GM23338 (cell line): ENCODE data around the gene GALM.

ENCODE experiments used
- CTCF ChIP-seq, 2 experiments: fragments of 200-600 bp in 1 of 2; sonication (generic) in 1 of 2; conservative IDR thresholded peaks; 2 replicates each; pipeline versions ENCODE4 v1.5.1 to v1.6.1; 2016 to 2017; ENCODE audit warnings: antibody characterized with exemption in 2 of 2, low read depth in 2 of 2, mild to moderate bottlenecking in 2 of 2, moderate library complexity in 1 of 2
- EZH2phosphoT487 ChIP-seq: fragments of 200-600 bp; sonication (generic); IDR thresholded peaks from one replicate; pipeline ENCODE4 v1.8.1; 2018; ENCODE audit warnings: antibody characterized with exemption; ENCODE audit not compliant: unreplicated experiment
- JUNB ChIP-seq: IDR thresholded peaks from one replicate; pipeline ENCODE4 v1.6.1; 2016; ENCODE audit warnings: antibody characterized with exemption; ENCODE audit not compliant: unreplicated experiment
- NANOG ChIP-seq: IDR thresholded peaks from 2 replicates; pipeline ENCODE4 v1.6.1; 2016; ENCODE audit warnings: antibody characterized with exemption, borderline replicate concordance

- TF ChIP-seq CTCF (conservative IDR thresholded peaks at IDR 0.05; ENCODE audit: low read depth in 2 of 2) (no peak), JUNB (no peak), NANOG (no peak), EZH2phosphoT487 (no peak)
Observed at GRCh38 chr2:38734299-38735058, 68.6 kb downstream of the GALM start.
